Common myeloid progenitor, CD34-positive (primary cell): Measurements from ENCODE around the gene CMTM2. TPM values are rescaled to one million over a fixed set of nuclear protein-coding genes. Genes with fewer than 3 reads are reported as not detected.

ENCODE experiments used
- CTCF ChIA-PET: fragments of 350-600 bp; sonication (Branson Sonifier 250); formaldehyde crosslinking; loops from one replicate; lab custom pipeline; 2021; ENCODE audit warnings: antibody characterized with exemption; lab: Charles Lee
- POLR2A ChIA-PET: fragments of 350-600 bp; sonication (Branson Sonifier 250); formaldehyde crosslinking; loops from one replicate; lab custom pipeline; 2021; ENCODE audit warnings: antibody characterized with exemption; lab: Charles Lee
- DNase-seq, 3 donors: peaks; one replicate each; pipeline versions ENCODE4 v3.0.0 to v3.0.0-alpha.2; 2013
- H3K27ac ChIP-seq, 2 experiments: 1 replicate in 1 of 2; 2 replicates in 1 of 2; pipeline ENCODE4 v1.7.0; 2013; ENCODE audit warnings: inconsistent platforms in 2 of 2, low read length in 2 of 2, mild to moderate bottlenecking in 2 of 2, low read depth in 1 of 2, moderate library complexity in 1 of 2; ENCODE audit not compliant: severe bottlenecking in 2 of 2, insufficient read depth in 1 of 2, poor library complexity in 1 of 2
- H3K27me3 ChIP-seq, 5 experiments: replicated peaks in 2 of 5; 1 replicate in 3 of 5; 2 replicates in 2 of 5; pipeline versions ENCODE4 v1.6.1 to v1.7.0; 2013; ENCODE audit warnings: low read length in 4 of 5, mild to moderate bottlenecking in 2 of 5, moderate library complexity in 2 of 5, inconsistent platforms in 1 of 5; ENCODE audit not compliant: insufficient read depth in 5 of 5, control insufficient read depth in 4 of 5
- H3K36me3 ChIP-seq, 4 experiments: 1 replicate in 2 of 4; 2 replicates in 2 of 4; pipeline versions ENCODE4 v1.6.1 to v1.7.0; 2013; ENCODE audit warnings: low read length in 3 of 4, control low read depth in 1 of 4, mild to moderate bottlenecking in 1 of 4; ENCODE audit not compliant: control insufficient read depth in 4 of 4, insufficient read depth in 4 of 4
- H3K4me1 ChIP-seq, 4 experiments: 1 replicate in 3 of 4; 2 replicates in 1 of 4; pipeline versions ENCODE4 v1.6.1 to v1.7.1; 2013; ENCODE audit warnings: low read length in 3 of 4, mild to moderate bottlenecking in 3 of 4, control low read depth in 1 of 4, inconsistent platforms in 1 of 4, moderate library complexity in 1 of 4; ENCODE audit not compliant: control insufficient read depth in 4 of 4, insufficient read depth in 4 of 4; ENCODE audit errors: control extremely low read depth in 1 of 4
- H3K4me3 ChIP-seq, 7 experiments: 1 replicate in 4 of 7; 2 replicates in 3 of 7; pipeline versions ENCODE4 v1.5.1 to v1.7.0; 2013; ENCODE audit warnings: mild to moderate bottlenecking in 7 of 7, low read length in 6 of 7, moderate library complexity in 6 of 7, inconsistent platforms in 2 of 7, low read depth in 2 of 7, control low read depth in 1 of 7; ENCODE audit not compliant: insufficient read depth in 4 of 7, control insufficient read depth in 1 of 7; ENCODE audit errors: extremely low read depth in 1 of 7
- H3K9me3 ChIP-seq, 5 experiments: 1 replicate in 4 of 5; 2 replicates in 1 of 5; pipeline versions ENCODE4 v1.6.1 to v1.7.1; 2013; ENCODE audit warnings: low read length in 4 of 5, mild to moderate bottlenecking in 2 of 5, inconsistent platforms in 1 of 5, low read depth in 1 of 5, moderate library complexity in 1 of 5; ENCODE audit not compliant: control insufficient read depth in 4 of 5, insufficient read depth in 2 of 5; ENCODE audit errors: control extremely low read depth in 1 of 5
- WGBS: methylation state at CpG from one replicate; pipeline ENCODE4 v1.1.5; 2013; ENCODE audit not compliant: insufficient coverage; 5-methylcytosine and 5-hydroxymethylcytosine counted together
- polyA plus RNA-seq: library from polyadenylated mRNA; unstranded; fragments of 120-200 nt; gene quantifications from one replicate; pipeline ENCODE4 v1.2.1, GENCODE V29; 2013

Gene CMTM2, protein sequence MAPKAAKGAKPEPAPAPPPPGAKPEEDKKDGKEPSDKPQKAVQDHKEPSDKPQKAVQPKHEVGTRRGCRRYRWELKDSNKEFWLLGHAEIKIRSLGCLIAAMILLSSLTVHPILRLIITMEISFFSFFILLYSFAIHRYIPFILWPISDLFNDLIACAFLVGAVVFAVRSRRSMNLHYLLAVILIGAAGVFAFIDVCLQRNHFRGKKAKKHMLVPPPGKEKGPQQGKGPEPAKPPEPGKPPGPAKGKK
- 0.24 TPM for polyA plus RNA-seq

GRCh38 chr16:66578651-66579531, at the start of gene CMTM2:
TSS of gene CMTM2 (plus strand) at chr16:66579463. CDS start at chr16:66579608, 145 bp downstream.
- Histone ChIP-seq H3K4me3 (peak within 1 kb of the TSS in 4 of 7 experiments; percentile 7 to 59 (median 46)), H3K4me1 (peaks cover 8 to 38% (median 26%) of the 10 kb centered on the region in 4 experiments), H3K36me3 (no peaks in the 10 kb centered on the region), H3K27ac (no peak within 1 kb of the TSS), H3K9me3 (no peaks in the 10 kb centered on the region), H3K27me3 (peaks cover 0 to 1% (median 0%) of the 10 kb centered on the region in 5 experiments)
- DNase-seq, result peak; percentile 83 to 97 (median 95)
- ChIA-PET POLR2A (interaction anchor here (0.6 to 1.7 kb wide), 3 partner anchors 9 to 25 kb away, joined by 3 to 4 read pairs (median 3); no protein-coding TSS in a partner anchor), CTCF (interaction anchor here (0.8 to 9.9 kb wide), 12 partner anchors 11 to 92 kb away, joined by 3 to 82 read pairs (median 6); partner anchors contain the start of gene CMTM1)
- 11% methylated on average over 67 of the region's 77 CpGs for WGBS

DNA sequence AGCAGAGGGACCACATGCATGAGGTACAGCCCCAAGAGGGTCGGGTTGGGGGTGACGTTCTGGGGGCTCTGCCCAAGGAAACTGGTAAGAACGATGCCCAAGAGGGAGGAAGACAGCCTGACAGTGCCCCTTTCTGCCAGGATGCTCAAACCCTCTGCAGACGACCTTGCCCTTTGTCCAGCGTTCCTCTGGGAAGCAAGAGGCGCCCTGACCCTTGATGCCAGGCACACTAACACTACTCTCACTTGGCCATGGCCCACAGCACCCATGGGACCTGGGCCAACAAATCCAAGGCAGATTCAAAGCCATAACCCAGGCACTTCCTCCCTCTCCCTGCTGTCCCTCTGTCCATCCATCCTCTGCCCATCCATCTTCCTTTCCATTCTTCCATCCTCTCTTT, 49.8 kb upstream of the CMTM2 start:
- Histone ChIP-seq H3K36me3 (peaks cover 7 to 43% (median 9%) of the 10 kb centered on the region in 4 experiments), H3K27me3 (no peaks in the 10 kb centered on the region), H3K4me3 (no peak overlapping the region), H3K9me3 (no peaks in the 10 kb centered on the region), H3K4me1 (peaks cover 14 to 28% (median 28%) of the 10 kb centered on the region in 4 experiments), H3K27ac (no peak overlapping the region)
- 88% methylated on average over 3 of the region's 6 CpGs for WGBS
- no peak for DNase-seq
- CTCF ChIA-PET, result interaction anchor here (1.1 to 1.9 kb wide), 4 partner anchors 10 to 34 kb away, joined by 3 to 12 read pairs (median 4); no protein-coding TSS in a partner anchor
- POLR2A ChIA-PET, result interaction anchor here (0.5 kb wide), 1 partner anchor 316 kb away, joined by 3 read pairs; no protein-coding TSS in a partner anchor

- ChIA-PET POLR2A (no interaction called here), CTCF (interaction anchor here (0.5 to 1.9 kb wide), 4 partner anchors 13 to 69 kb away, joined by 3 to 5 read pairs (median 4); no protein-coding TSS in a partner anchor)
- H3K9me3 ChIP-seq, result no peaks in the 10 kb centered on the region
- 100% methylated on average over 1 of the region's 1 CpG for WGBS
- H3K36me3 ChIP-seq, result peaks cover 7 to 42% (median 11%) of the 10 kb centered on the region in 4 experiments
- peaks cover 0 to under 1% (median 0%) of the 10 kb centered on the region in 4 experiments for H3K4me1 ChIP-seq
- no peaks in the 10 kb centered on the region for H3K27me3 ChIP-seq
- DNase-seq, result no peak
- no peak overlapping the region for H3K4me3 ChIP-seq
- H3K27ac ChIP-seq, result no peak overlapping the region
These were observed 44.9 kb upstream of the CMTM2 start for GRCh38 chr16:66534376-66534799.

- Histone ChIP-seq H3K4me3 (no peak overlapping the region), H3K4me1 (peaks cover 5 to 10% (median 7%) of the 10 kb centered on the region in 4 experiments), H3K27ac (no peak overlapping the region), H3K36me3 (peaks cover 0 to 23% (median 5%) of the 10 kb centered on the region in 4 experiments), H3K27me3 (no peaks in the 10 kb centered on the region), H3K9me3 (no peaks in the 10 kb centered on the region)
- ChIA-PET POLR2A (interaction anchor here (0.6 kb wide), 1 partner anchor 53 kb away, joined by 8 read pairs; no protein-coding TSS in a partner anchor), CTCF (interaction anchor here (0.9 to 1.4 kb wide), 3 partner anchors 8 to 27 kb away, joined by 4 to 5 read pairs (median 5); no protein-coding TSS in a partner anchor)
- no peak for DNase-seq
- 86% methylated on average over 3 of the region's 4 CpGs for WGBS
These were observed 42.7 kb upstream of the CMTM2 start for GRCh38 chr16:66536525-66536924.

DNA sequence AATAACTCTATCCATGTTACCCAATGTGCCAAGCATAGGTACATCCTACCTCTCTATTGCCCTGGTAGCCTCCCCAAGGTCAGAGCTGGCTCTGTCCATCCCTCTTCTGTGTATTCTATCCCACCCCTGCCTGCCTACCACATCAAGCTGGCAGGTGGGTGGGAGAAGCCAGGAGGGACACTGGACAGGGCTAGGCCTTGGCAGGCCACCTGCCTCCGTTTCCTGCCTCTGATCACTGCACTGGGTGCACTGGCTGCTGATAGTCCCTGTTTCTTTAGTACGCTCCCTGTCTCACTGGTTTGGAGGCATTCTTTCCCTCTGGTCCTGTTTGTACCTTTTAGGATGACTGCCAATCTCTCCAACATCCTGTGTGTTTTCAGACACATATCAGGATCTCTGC, 42.0 kb upstream of the CMTM2 start:
- CTCF ChIA-PET, result interaction anchor here (0.9 to 1.4 kb wide), 3 partner anchors 9 to 26 kb away, joined by 4 to 5 read pairs (median 5); no protein-coding TSS in a partner anchor
- 100% methylated on average over 2 of the region's 2 CpGs for WGBS
- Histone ChIP-seq H3K9me3 (no peaks in the 10 kb centered on the region), H3K27me3 (no peaks in the 10 kb centered on the region), H3K27ac (no peak overlapping the region), H3K4me1 (peaks cover 5 to 10% (median 7%) of the 10 kb centered on the region in 4 experiments), H3K36me3 (peaks cover 2 to 23% (median 4%) of the 10 kb centered on the region in 4 experiments), H3K4me3 (no peak overlapping the region)
- DNase-seq, result no peak
- POLR2A ChIA-PET, result no interaction called here

- H3K4me1 ChIP-seq, result peaks cover 5 to 12% (median 11%) of the 10 kb centered on the region in 4 experiments
These were observed 40.4 kb upstream of the CMTM2 start for GRCh38 chr16:66538910-66539309.

More at GRCh38 chr16:66538910-66539309, 40.4 kb upstream of the CMTM2 start:
- H3K4me3 ChIP-seq, result no peak overlapping the region
- no peak overlapping the region for H3K27ac ChIP-seq
- ChIA-PET POLR2A (no interaction called here), CTCF (interaction anchor here (0.9 to 3.1 kb wide), 5 partner anchors 10 to 50 kb away, joined by 3 to 14 read pairs (median 5); no protein-coding TSS in a partner anchor)
- DNase-seq, result no peak
- peaks cover 2 to 23% (median 4%) of the 10 kb centered on the region in 4 experiments for H3K36me3 ChIP-seq
- H3K9me3 ChIP-seq, result no peaks in the 10 kb centered on the region
- no peaks in the 10 kb centered on the region for H3K27me3 ChIP-seq
- 100% methylated on average over 2 of the region's 5 CpGs for WGBS
